Caco-2 (cell line): ENCODE data around the gene AKAIN1. TPM values are rescaled to one million over a fixed set of nuclear protein-coding genes. Genes with fewer than 3 reads are reported as not detected.

Experiments used
- BruUV-seq: library from RNA; stranded (reverse); fragments of 400-500 nt; replicated peaks from 2 replicates; lab custom pipeline; 2021; lab: Mats Ljungman, UMichigan
- CTCF ChIA-PET: fragments of 300-600 bp; sonication (Branson Sonifier 250); formaldehyde crosslinking; loops from one replicate; lab custom pipeline; 2022; ENCODE audit warnings: antibody characterized with exemption; lab: Charles Lee
- POLR2A ChIA-PET: fragments of 300-600 bp; sonication (Branson Sonifier 250); formaldehyde crosslinking; loops from one replicate; lab custom pipeline; 2022; ENCODE audit warnings: antibody characterized with exemption; lab: Charles Lee
- DNase-seq, 2 experiments: peaks; one replicate each; pipeline versions ENCODE4 v3.0.0 to v3.0.0-alpha.2; 2020 to 2022
- H3K27me3 ChIP-seq: replicated peaks from 2 replicates; pipeline ENCODE4 v1.6.0; 2011; ENCODE audit warnings: low read length; ENCODE audit not compliant: control insufficient read depth, insufficient read depth
- H3K36me3 ChIP-seq: 2 replicates; pipeline ENCODE4 v1.5.1; 2011; ENCODE audit warnings: low read length; ENCODE audit not compliant: control insufficient read depth, insufficient read depth
- H3K4me1 ChIP-seq: fragments of 250-450 bp; sonication (Bioruptor Pico); 2 replicates; pipeline ENCODE4 v1.5.1; 2020; ENCODE audit warnings: mild to moderate bottlenecking
- H3K4me3 ChIP-seq: 2 replicates; pipeline ENCODE4 v1.5.1; 2011; ENCODE audit warnings: low read depth, mild to moderate bottlenecking, control low read depth, low read length
- H3K9me3 ChIP-seq: fragments of 250-450 bp; sonication (Bioruptor Pico); 2 replicates; pipeline ENCODE4 v1.5.1; 2020; ENCODE audit warnings: mild to moderate bottlenecking, moderate library complexity
- H3K27ac Mint-ChIP-seq: one replicate; pipeline ENCODE4 v1.8.0; 2022; ENCODE audit warnings: mixed read lengths; ENCODE audit not compliant: unreplicated experiment
- H3K27me3 Mint-ChIP-seq: one replicate; pipeline ENCODE4 v1.8.0; 2022; ENCODE audit warnings: mixed read lengths; ENCODE audit not compliant: insufficient read depth, unreplicated experiment
- H3K36me3 Mint-ChIP-seq: one replicate; pipeline ENCODE4 v1.8.0; 2022; ENCODE audit warnings: mild to moderate bottlenecking, mixed read lengths; ENCODE audit not compliant: insufficient read depth, unreplicated experiment
- H3K4me1 Mint-ChIP-seq: one replicate; pipeline ENCODE4 v1.8.0; 2022; ENCODE audit warnings: low read depth, mixed read lengths; ENCODE audit not compliant: unreplicated experiment
- H3K4me3 Mint-ChIP-seq: one replicate; pipeline ENCODE4 v1.8.0; 2022; ENCODE audit warnings: mild to moderate bottlenecking, moderate library complexity, mixed read lengths; ENCODE audit not compliant: unreplicated experiment
- H3K9me3 Mint-ChIP-seq: one replicate; pipeline ENCODE4 v1.8.0; 2022; ENCODE audit warnings: mixed read lengths; ENCODE audit not compliant: unreplicated experiment
- CTCF ChIP-seq, 2 experiments: fragments of 200-600 bp in 1 of 2; IDR thresholded peaks; 1 replicate in 1 of 2; 2 replicates in 1 of 2; pipeline versions ENCODE4 v1.5.1 to v1.8.0; 2011 to 2022; ENCODE audit warnings: antibody characterized with exemption in 1 of 2, control low read depth in 1 of 2, inconsistent platforms in 1 of 2, low read depth in 1 of 2, low read length in 1 of 2, mild to moderate bottlenecking in 1 of 2, moderate library complexity in 1 of 2; ENCODE audit not compliant: insufficient read depth in 1 of 2, severe bottlenecking in 1 of 2, unreplicated experiment in 1 of 2
- intact Hi-C: fragments of 100-400 bp; cut with micrococcal nuclease; formaldehyde crosslinking; loops from one replicate; pipeline ENCODE4 v1.10.0; 2022; ENCODE audit not compliant: unreplicated experiment
- total RNA-seq: library from RNA; stranded (reverse); gene quantifications from 2 replicates; pipeline ENCODE4 v1.2.3, GENCODE V29; 2022

AKAIN1 gene
- total RNA-seq, 1 experiment from 2014 or later = not detected

GRCh38 chr18:5152343-5153020, 44.6 kb downstream of the AKAIN1 start:
- Histone ChIP-seq H3K9me3 (no peaks in the 10 kb centered on the region), H3K4me1 (no peaks in the 10 kb centered on the region), H3K36me3 (no peaks in the 10 kb centered on the region), H3K4me3 (no peak overlapping the region), H3K27me3 (no peaks in the 10 kb centered on the region)
- POLR2A ChIA-PET = no interaction called here
- Mint-ChIP-seq H3K27ac (peak overlapping the region; percentile 34), H3K36me3 (no peaks in the 10 kb centered on the region), H3K4me3 (no peak overlapping the region), H3K27me3 (no peaks in the 10 kb centered on the region), H3K4me1 (no peaks in the 10 kb centered on the region), H3K9me3 (no peaks in the 10 kb centered on the region)
- DNase-seq = peak in 1 of 2 experiments; percentile 12
- CTCF ChIA-PET = no interaction called here
- intact Hi-C loops = loop anchor here (1.0 kb wide), 1 partner anchor 9 kb away; no protein-coding TSS in a partner anchor
- BruUV-seq = no TSS peak
- TF ChIP-seq CTCF (IDR thresholded peaks at IDR 0.05; ENCODE audit: insufficient read depth in 1 of 2, low read depth in 1 of 2, low read length in 1 of 2, severe bottlenecking in 1 of 2, unreplicated experiment in 1 of 2) = no peak

- CTCF ChIA-PET = no interaction called here
Measured at GRCh38 chr18:5150894-5151293, 46.2 kb downstream of the AKAIN1 start.

GRCh38 chr18:5146093-5146492, 51.0 kb downstream of the AKAIN1 start:
- H3K4me3 ChIP-seq = no peak overlapping the region
- H3K27me3 ChIP-seq = no peaks in the 10 kb centered on the region
- H3K9me3 Mint-ChIP-seq = no peaks in the 10 kb centered on the region
- no peaks in the 10 kb centered on the region for H3K36me3 ChIP-seq
- H3K9me3 ChIP-seq = no peaks in the 10 kb centered on the region
- H3K4me3 Mint-ChIP-seq = no peak overlapping the region
- H3K36me3 Mint-ChIP-seq = no peaks in the 10 kb centered on the region
- no peaks in the 10 kb centered on the region for H3K27me3 Mint-ChIP-seq
- POLR2A ChIA-PET = no interaction called here
- intact Hi-C loops = no loop called here
- H3K4me1 Mint-ChIP-seq = no peaks in the 10 kb centered on the region
- BruUV-seq = no TSS peak
- DNase-seq = no peak
- no peak for TF ChIP-seq CTCF (IDR thresholded peaks at IDR 0.05; ENCODE audit: insufficient read depth in 1 of 2, low read depth in 1 of 2, low read length in 1 of 2, severe bottlenecking in 1 of 2, unreplicated experiment in 1 of 2)
- CTCF ChIA-PET = no interaction called here
- H3K4me1 ChIP-seq = peaks cover 22% of the 10 kb centered on the region
- H3K27ac Mint-ChIP-seq = no peak overlapping the region

More at GRCh38 chr18:5150894-5151293, 46.2 kb downstream of the AKAIN1 start:
- Histone ChIP-seq H3K9me3 (no peaks in the 10 kb centered on the region), H3K4me1 (no peaks in the 10 kb centered on the region), H3K27me3 (no peaks in the 10 kb centered on the region), H3K36me3 (no peaks in the 10 kb centered on the region), H3K4me3 (no peak overlapping the region)
- DNase-seq = no peak
- Mint-ChIP-seq H3K4me3 (no peak overlapping the region), H3K27ac (no peak overlapping the region), H3K27me3 (no peaks in the 10 kb centered on the region), H3K36me3 (no peaks in the 10 kb centered on the region), H3K4me1 (no peaks in the 10 kb centered on the region), H3K9me3 (no peaks in the 10 kb centered on the region)
- intact Hi-C loops = no loop called here
- POLR2A ChIA-PET = no interaction called here
- TF ChIP-seq CTCF (IDR thresholded peaks at IDR 0.05; ENCODE audit: insufficient read depth in 1 of 2, low read depth in 1 of 2, low read length in 1 of 2, severe bottlenecking in 1 of 2, unreplicated experiment in 1 of 2) = no peak
- no TSS peak for BruUV-seq
